ENCODE results near the gene IGSF8.

- TF ChIP-seq, protein P1, sequence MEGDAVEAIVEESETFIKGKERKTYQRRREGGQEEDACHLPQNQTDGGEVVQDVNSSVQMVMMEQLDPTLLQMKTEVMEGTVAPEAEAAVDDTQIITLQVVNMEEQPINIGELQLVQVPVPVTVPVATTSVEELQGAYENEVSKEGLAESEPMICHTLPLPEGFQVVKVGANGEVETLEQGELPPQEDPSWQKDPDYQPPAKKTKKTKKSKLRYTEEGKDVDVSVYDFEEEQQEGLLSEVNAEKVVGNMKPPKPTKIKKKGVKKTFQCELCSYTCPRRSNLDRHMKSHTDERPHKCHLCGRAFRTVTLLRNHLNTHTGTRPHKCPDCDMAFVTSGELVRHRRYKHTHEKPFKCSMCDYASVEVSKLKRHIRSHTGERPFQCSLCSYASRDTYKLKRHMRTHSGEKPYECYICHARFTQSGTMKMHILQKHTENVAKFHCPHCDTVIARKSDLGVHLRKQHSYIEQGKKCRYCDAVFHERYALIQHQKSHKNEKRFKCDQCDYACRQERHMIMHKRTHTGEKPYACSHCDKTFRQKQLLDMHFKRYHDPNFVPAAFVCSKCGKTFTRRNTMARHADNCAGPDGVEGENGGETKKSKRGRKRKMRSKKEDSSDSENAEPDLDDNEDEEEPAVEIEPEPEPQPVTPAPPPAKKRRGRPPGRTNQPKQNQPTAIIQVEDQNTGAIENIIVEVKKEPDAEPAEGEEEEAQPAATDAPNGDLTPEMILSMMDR (IDR thresholded peaks at IDR 0.05) = no peak
- no peak for TF ChIP-seq POLR2A (IDR thresholded peaks at IDR 0.05)
These were observed 30.2 kb downstream of the IGSF8 start for GRCh38 chr1:160068225-160068624.
